HG02943 (cell line): ENCODE measurements around the gene TAF1.
"Not testable (repeated sequence)": the region's sequence is repeated elsewhere in the genome, so short reads cannot be mapped to it uniquely, and the experiment has no call there.

Experiments used
- ATAC-seq: cut with Tn5 transposase; IDR thresholded peaks from one replicate; pipeline ENCODE4 v1.9.1; 2021; ENCODE audit warnings: mild to moderate bottlenecking, low read depth, moderate library complexity; ENCODE audit not compliant: unreplicated experiment

Gene TAF1

GRCh38 chrX:71416260-71416659, 50.1 kb downstream of the TAF1 start:
- ATAC-seq, result not testable (repeated sequence)

GRCh38 chrX:71420686-71421085, 54.5 kb downstream of the TAF1 start:
- no peak for ATAC-seq

- no peak for ATAC-seq
These were observed 66.6 kb downstream of the TAF1 start for GRCh38 chrX:71432733-71433132.

- ATAC-seq, result no peak
These were observed 72.6 kb downstream of the TAF1 start for GRCh38 chrX:71438750-71439149.

- ATAC-seq, result no peak
These were observed 73.3 kb downstream of the TAF1 start for GRCh38 chrX:71439420-71439819.

GRCh38 chrX:71439896-71440295, 73.7 kb downstream of the TAF1 start:
- no peak for ATAC-seq

GRCh38 chrX:71440401-71440800, 74.2 kb downstream of the TAF1 start:
- ATAC-seq, result no peak

- not testable (repeated sequence) for ATAC-seq
These were observed 75.7 kb downstream of the TAF1 start for GRCh38 chrX:71441809-71442208.

GRCh38 chrX:71450433-71451106, 84.4 kb downstream of the TAF1 start:
- no peak for ATAC-seq

GRCh38 chrX:71451518-71451917, 85.4 kb downstream of the TAF1 start:
- not testable (repeated sequence) for ATAC-seq

GRCh38 chrX:71453056-71453455, 86.9 kb downstream of the TAF1 start:
- no peak for ATAC-seq

- ATAC-seq, result no peak
These were observed 88.1 kb downstream of the TAF1 start for GRCh38 chrX:71454222-71454621.

- ATAC-seq, result no peak
These were observed 92.7 kb downstream of the TAF1 start for GRCh38 chrX:71458866-71459265.

GRCh38 chrX:71464968-71465367, 98.8 kb downstream of the TAF1 start:
- ATAC-seq, result no peak

GRCh38 chrX:71466979-71467523, 100.9 kb downstream of the TAF1 start:
- ATAC-seq, result no peak

- no peak for ATAC-seq
These were observed 109.8 kb downstream of the TAF1 start for GRCh38 chrX:71475785-71476540.

- no peak for ATAC-seq
These were observed 116.2 kb downstream of the TAF1 start for GRCh38 chrX:71482228-71482958.

- ATAC-seq, result no peak
These were observed 121.7 kb downstream of the TAF1 start for GRCh38 chrX:71487814-71488213.

GRCh38 chrX:71489540-71489939, 123.4 kb downstream of the TAF1 start:
- ATAC-seq, result no peak

- no peak for ATAC-seq
These were observed 126.3 kb downstream of the TAF1 start for GRCh38 chrX:71492231-71493065.
